HG03060 (cell line): ENCODE measurements around the gene ATP6AP1.

ENCODE experiments used
- ATAC-seq: cut with Tn5 transposase; IDR thresholded peaks from one replicate; pipeline ENCODE4 v1.9.1; 2021; ENCODE audit warnings: low read depth, moderate number of reproducible peaks; ENCODE audit not compliant: unreplicated experiment

Gene ATP6AP1

DNA sequence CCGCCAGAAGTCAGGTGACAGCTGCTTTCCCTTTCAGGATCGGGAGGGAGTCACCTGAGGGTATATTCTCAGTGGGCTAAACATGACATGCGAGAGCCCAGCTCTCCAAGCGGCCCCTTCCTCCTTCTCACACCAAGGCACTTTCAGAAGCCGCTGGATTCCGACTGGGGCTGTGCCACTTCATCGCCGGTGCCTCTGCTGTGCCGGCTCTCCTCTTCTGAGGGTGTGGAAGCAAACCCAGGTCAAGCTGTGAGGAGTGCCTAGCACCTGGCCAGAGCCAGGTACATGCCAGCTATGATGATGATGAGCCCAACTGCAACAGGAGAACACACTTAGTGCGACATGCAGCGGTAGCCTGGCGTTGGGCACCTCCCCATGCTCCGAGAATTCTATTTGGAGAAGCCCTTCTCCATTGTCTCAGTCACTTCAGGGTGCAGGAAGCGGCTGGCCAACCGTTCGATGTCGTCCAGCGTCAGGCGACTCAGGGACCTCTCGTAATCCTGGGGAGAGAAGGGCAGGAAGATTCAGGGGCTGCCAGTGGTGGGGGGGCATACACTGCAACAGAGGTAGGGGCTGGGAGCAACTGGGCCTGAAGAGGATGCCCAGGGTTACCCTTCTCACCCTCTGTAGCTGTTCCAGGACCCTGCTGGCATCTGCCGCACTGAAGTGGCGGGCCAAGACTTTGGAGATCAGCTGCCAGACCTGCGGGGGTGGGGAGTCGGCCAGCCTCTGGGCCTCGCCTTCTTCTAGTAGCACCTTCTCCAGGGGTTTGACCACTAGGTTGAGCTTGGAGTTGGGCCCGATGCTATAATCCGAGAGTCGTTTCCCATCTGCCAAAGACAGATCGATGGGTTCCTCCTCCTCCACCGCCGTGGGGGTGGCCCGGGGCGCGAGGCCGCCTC, 56.9 kb downstream of the ATP6AP1 start:
- ATAC-seq: no peak

- no peak for ATAC-seq
These were observed 57.5 kb downstream of the ATP6AP1 start for GRCh38 chrX:154486052-154486395.
